ENCODE data around the gene TRPC4AP.

TRPC4AP gene

DNA sequence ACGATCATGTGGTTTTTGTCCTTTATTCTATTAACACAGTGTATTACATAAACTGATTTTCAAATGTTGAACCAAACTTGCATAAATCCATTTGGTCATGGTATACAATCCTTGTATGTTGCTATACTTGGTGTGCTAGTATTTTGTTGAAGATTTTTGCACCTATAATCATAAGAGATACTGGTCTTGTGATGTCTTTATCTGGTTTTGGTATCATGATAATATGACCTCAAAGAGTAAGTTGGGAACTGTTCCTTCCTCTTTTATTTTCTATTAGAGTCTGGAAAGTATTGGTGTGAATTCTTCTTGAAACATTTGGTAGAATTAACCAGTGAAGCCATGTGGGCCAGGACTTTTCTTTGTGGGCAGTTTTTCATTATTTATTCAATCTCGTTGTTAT is 65.3 kb downstream of the TRPC4AP start:
- H3K4me3 ChIP-seq (ENCODE audit: low read depth, low read length) = no peak overlapping the region
- peaks cover 32% of the 10 kb centered on the region for H3K36me3 ChIP-seq
- H3K27me3 ChIP-seq (ENCODE audit: insufficient read depth, low read depth, severe bottlenecking) = no peaks in the 10 kb centered on the region
- H3K9me3 ChIP-seq (ENCODE audit: severe bottlenecking) = no peaks in the 10 kb centered on the region
- H3K27ac ChIP-seq = no peak overlapping the region
- DNase-seq = no peak
- TF ChIP-seq, protein P1, sequence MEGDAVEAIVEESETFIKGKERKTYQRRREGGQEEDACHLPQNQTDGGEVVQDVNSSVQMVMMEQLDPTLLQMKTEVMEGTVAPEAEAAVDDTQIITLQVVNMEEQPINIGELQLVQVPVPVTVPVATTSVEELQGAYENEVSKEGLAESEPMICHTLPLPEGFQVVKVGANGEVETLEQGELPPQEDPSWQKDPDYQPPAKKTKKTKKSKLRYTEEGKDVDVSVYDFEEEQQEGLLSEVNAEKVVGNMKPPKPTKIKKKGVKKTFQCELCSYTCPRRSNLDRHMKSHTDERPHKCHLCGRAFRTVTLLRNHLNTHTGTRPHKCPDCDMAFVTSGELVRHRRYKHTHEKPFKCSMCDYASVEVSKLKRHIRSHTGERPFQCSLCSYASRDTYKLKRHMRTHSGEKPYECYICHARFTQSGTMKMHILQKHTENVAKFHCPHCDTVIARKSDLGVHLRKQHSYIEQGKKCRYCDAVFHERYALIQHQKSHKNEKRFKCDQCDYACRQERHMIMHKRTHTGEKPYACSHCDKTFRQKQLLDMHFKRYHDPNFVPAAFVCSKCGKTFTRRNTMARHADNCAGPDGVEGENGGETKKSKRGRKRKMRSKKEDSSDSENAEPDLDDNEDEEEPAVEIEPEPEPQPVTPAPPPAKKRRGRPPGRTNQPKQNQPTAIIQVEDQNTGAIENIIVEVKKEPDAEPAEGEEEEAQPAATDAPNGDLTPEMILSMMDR (IDR thresholded peaks at IDR 0.05; ENCODE audit: low read depth, low read length) = no peak

DNA sequence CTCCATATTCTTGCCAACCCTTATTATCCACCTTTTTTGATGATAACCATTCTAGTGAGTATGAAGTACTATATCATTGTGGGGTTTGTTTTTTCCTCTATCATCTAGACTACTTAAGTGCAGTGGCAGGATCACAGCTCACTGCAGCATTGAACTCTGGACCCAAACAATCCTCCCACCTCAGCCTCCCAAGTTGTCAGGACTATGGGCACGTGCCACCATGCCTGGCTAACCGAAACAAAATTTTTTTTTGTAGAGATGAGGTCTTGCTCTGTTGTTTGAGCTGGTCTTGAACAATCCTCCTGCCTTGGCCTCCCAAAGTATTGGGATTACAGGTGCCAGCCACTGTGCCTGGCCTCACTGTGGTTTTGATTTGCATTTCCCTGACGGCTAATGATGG is 67.5 kb downstream of the TRPC4AP start:
- DNase-seq = no peak
- H3K9me3 ChIP-seq (ENCODE audit: severe bottlenecking) = no peaks in the 10 kb centered on the region
- no peak overlapping the region for H3K4me3 ChIP-seq (ENCODE audit: low read depth, low read length)
- H3K27me3 ChIP-seq (ENCODE audit: insufficient read depth, low read depth, severe bottlenecking) = no peaks in the 10 kb centered on the region
- TF ChIP-seq, protein P1 (IDR thresholded peaks at IDR 0.05; ENCODE audit: low read depth, low read length) = no peak
- H3K27ac ChIP-seq = no peak overlapping the region
- peaks cover 35% of the 10 kb centered on the region for H3K36me3 ChIP-seq

DNA sequence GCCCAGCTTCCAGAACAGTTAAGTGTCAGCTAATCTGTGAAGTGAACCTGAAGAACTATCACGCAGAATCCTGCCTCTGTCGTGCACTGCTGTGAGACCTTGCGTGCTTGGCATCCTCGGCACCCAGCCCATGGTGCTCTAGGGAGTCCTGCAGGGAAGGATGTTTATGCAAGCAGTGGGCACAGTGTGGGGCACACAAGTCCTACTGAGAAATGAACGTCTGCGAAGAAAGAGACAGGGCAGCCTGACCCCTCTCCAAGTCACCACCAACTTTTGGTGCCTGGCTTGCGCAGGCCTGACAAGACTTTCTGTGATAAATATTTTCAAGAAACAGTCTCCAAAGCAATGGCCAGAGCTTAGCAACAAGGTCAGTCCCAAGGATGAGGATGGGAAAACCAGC is 69.0 kb downstream of the TRPC4AP start:
- TF ChIP-seq, protein P1 (IDR thresholded peaks at IDR 0.05; ENCODE audit: low read depth, low read length) = no peak
- H3K36me3 ChIP-seq = peaks cover 45% of the 10 kb centered on the region

DNA sequence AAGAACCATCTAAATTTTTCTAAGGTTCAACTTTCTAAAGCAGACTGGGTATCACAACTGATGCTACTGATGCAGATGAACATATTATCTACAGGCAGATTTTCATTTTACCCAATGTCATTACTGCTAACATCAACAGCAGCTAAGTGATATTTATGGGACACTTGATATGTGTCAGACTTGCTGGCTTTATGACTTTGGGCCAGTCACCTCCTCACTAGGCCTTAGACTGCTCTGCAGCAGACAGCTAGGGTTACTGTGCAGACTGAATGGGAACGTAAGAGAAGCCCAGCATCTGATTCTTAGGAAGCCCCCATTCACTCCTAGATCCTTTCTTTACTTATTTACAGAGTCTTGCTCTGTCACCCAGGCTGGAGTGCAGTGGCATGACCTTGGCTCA is 70.8 kb downstream of the TRPC4AP start:
- H3K36me3 ChIP-seq = peaks cover 37% of the 10 kb centered on the region
- no peak for DNase-seq
- no peak overlapping the region for H3K27ac ChIP-seq
- no peak overlapping the region for H3K4me3 ChIP-seq (ENCODE audit: low read depth, low read length)
- no peaks in the 10 kb centered on the region for H3K27me3 ChIP-seq (ENCODE audit: insufficient read depth, low read depth, severe bottlenecking)
- H3K9me3 ChIP-seq (ENCODE audit: severe bottlenecking) = no peaks in the 10 kb centered on the region
- TF ChIP-seq, protein P1 (IDR thresholded peaks at IDR 0.05; ENCODE audit: low read depth, low read length) = no peak

More for the DNA sequence above, 69.0 kb downstream of the TRPC4AP start:
- Histone ChIP-seq H3K4me3 (ENCODE audit: low read depth, low read length) (no peak overlapping the region), H3K9me3 (ENCODE audit: severe bottlenecking) (no peaks in the 10 kb centered on the region), H3K27me3 (ENCODE audit: insufficient read depth, low read depth, severe bottlenecking) (no peaks in the 10 kb centered on the region), H3K27ac (no peak overlapping the region)
- DNase-seq = no peak

DNA sequence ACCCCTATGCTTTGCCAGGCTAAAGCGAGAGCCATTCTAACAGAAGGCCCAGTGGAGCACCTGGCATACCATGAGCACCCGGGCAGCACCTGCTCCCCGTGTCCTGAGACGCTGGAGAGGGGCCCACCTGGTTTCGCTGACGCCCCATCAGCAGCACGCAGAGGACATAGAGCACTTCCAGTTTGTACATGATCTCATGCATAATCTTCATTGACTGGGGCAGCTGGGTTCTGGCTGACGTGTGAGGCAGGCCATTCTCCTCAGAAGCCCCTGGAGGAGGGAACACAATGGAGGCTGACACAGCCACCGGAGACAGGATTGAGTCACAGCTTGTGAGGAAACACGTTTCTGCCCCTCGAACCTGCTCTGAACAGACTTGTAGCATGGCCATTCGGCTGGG is 71.5 kb downstream of the TRPC4AP start:
- Histone ChIP-seq H3K36me3 (peaks cover 38% of the 10 kb centered on the region), H3K27ac (no peak overlapping the region), H3K9me3 (ENCODE audit: severe bottlenecking) (no peaks in the 10 kb centered on the region), H3K27me3 (ENCODE audit: insufficient read depth, low read depth, severe bottlenecking) (no peaks in the 10 kb centered on the region), H3K4me3 (ENCODE audit: low read depth, low read length) (no peak overlapping the region)
- DNase-seq = no peak
- TF ChIP-seq, protein P1 (IDR thresholded peaks at IDR 0.05; ENCODE audit: low read depth, low read length) = no peak

All from WERI-Rb-1 (cell line).